Hepatocyte (in vitro differentiated cells): ENCODE results near the gene GPR152. TPM values are rescaled to one million over a fixed set of nuclear protein-coding genes. Genes with fewer than 3 reads are reported as not detected.

ENCODE experiments used
- DNase-seq: peaks from one replicate; pipeline ENCODE4 v3.0.0-alpha.2; 2016; ENCODE audit warnings: low spot score
- H2AFZ ChIP-seq: fragments of 200-600 bp; sonication (generic); 2 replicates; pipeline ENCODE4 v1.6.0; 2016; ENCODE audit warnings: antibody characterized with exemption, mild to moderate bottlenecking
- H3K27ac ChIP-seq: fragments of 200-600 bp; sonication (generic); 2 replicates; pipeline ENCODE4 v1.5.1; 2016; ENCODE audit warnings: mild to moderate bottlenecking
- H3K27me3 ChIP-seq: fragments of 200-600 bp; sonication (generic); 2 replicates; pipeline ENCODE4 v1.6.1; 2016
- H3K36me3 ChIP-seq: fragments of 200-600 bp; sonication (generic); replicated peaks from 2 replicates; pipeline ENCODE4 v1.5.1; 2016; ENCODE audit warnings: low read depth; ENCODE audit not compliant: insufficient read depth
- H3K4me1 ChIP-seq: fragments of 200-600 bp; sonication (generic); 2 replicates; pipeline ENCODE4 v1.5.1; 2016; ENCODE audit warnings: mild to moderate bottlenecking, moderate library complexity; ENCODE audit not compliant: insufficient read depth
- H3K4me2 ChIP-seq: fragments of 200-600 bp; sonication (generic); 2 replicates; pipeline ENCODE4 v1.6.0; 2016
- H3K4me3 ChIP-seq: fragments of 200-600 bp; sonication (generic); 2 replicates; pipeline ENCODE4 v1.5.1; 2016; ENCODE audit warnings: mild to moderate bottlenecking
- H3K79me2 ChIP-seq: fragments of 200-600 bp; sonication (generic); 2 replicates; pipeline ENCODE4 v1.6.0; 2017; ENCODE audit warnings: mild to moderate bottlenecking
- H3K9me2 ChIP-seq: fragments of 200-600 bp; sonication (generic); replicated peaks from 2 replicates; pipeline ENCODE4 v1.6.0; 2017; ENCODE audit warnings: mild to moderate bottlenecking; ENCODE audit not compliant: insufficient read depth
- H3K9me3 ChIP-seq: fragments of 200-600 bp; sonication (generic); 2 replicates; pipeline ENCODE4 v1.5.1; 2016; ENCODE audit warnings: low read depth, mild to moderate bottlenecking
- H4K20me1 ChIP-seq: fragments of 200-600 bp; sonication (generic); 2 replicates; pipeline ENCODE4 v1.6.0; 2016; ENCODE audit warnings: mild to moderate bottlenecking; ENCODE audit not compliant: insufficient read depth, poor library complexity, severe bottlenecking
- CTCF ChIP-seq: fragments of 200-600 bp; sonication (generic); IDR thresholded peaks from 2 replicates; pipeline ENCODE4 v1.5.1; 2016; ENCODE audit warnings: antibody characterized with exemption, mild to moderate bottlenecking; ENCODE audit not compliant: poor library complexity
- EZH2 ChIP-seq: fragments of 200-600 bp; sonication (generic); IDR thresholded peaks from 2 replicates; pipeline ENCODE4 v1.6.1; 2016; ENCODE audit warnings: antibody characterized with exemption, mild to moderate bottlenecking, borderline replicate concordance
- EZH2phosphoT487 ChIP-seq: fragments of 200-600 bp; sonication (generic); IDR thresholded peaks from one replicate; pipeline ENCODE4 v1.6.1; 2018; ENCODE audit warnings: antibody characterized with exemption, mild to moderate bottlenecking, low read depth, moderate library complexity; ENCODE audit not compliant: unreplicated experiment, severe bottlenecking
- WGBS: methylation state at CpG from one replicate; pipeline ENCODE4 v1.1.6; 2016; ENCODE audit warnings: low lambda C conversion rate; ENCODE audit errors: missing lambda C conversion rate; 5-methylcytosine and 5-hydroxymethylcytosine counted together
- polyA plus RNA-seq: library from polyadenylated mRNA; unstranded; fragments of >200 nt; fragmentation: Nextera tagmentation; extraction: Ambion mirVana; gene quantifications from 2 replicates; pipeline ENCODE4 v1.2.1, GENCODE V29; 2016
- total RNA-seq: library from RNA; depleted of rRNA; stranded (reverse); fragments of >200 nt; gene quantifications from 2 replicates; pipeline ENCODE4 v1.2.3, GENCODE V29; 2014

GPR152 gene
- total and polyA plus RNA-seq, 2 experiments from 2014 or later, result not detected

- 95% methylated on average over 20 of the region's 21 CpGs for WGBS
- no peaks in the 10 kb centered on the region for H3K9me3 ChIP-seq
- DNase-seq, result no peak
- no peaks in the 10 kb centered on the region for H4K20me1 ChIP-seq
- H3K36me3 ChIP-seq, result no peaks in the 10 kb centered on the region
- H3K27me3 ChIP-seq, result no peaks in the 10 kb centered on the region
- H3K4me1 ChIP-seq, result no peaks in the 10 kb centered on the region
- no peak overlapping the region for H3K4me3 ChIP-seq
- no peaks in the 10 kb centered on the region for H3K79me2 ChIP-seq
- H3K27ac ChIP-seq, result no peak overlapping the region
- TF ChIP-seq EZH2phosphoT487 (no peak), EZH2 (no peak), CTCF (no peak)
- no peak overlapping the region for H2AFZ ChIP-seq
- H3K4me2 ChIP-seq, result no peak overlapping the region
- H3K9me2 ChIP-seq, result no peaks in the 10 kb centered on the region
These were observed 1.5 kb upstream of the GPR152 start for GRCh38 chr11:67453816-67454732.

GRCh38 chr11:67451658-67451976, 912 bp downstream of the GPR152 start:
- WGBS, result 96% methylated on average over 14 of the region's 14 CpGs
- H2AFZ ChIP-seq, result no peak overlapping the region

DNA sequence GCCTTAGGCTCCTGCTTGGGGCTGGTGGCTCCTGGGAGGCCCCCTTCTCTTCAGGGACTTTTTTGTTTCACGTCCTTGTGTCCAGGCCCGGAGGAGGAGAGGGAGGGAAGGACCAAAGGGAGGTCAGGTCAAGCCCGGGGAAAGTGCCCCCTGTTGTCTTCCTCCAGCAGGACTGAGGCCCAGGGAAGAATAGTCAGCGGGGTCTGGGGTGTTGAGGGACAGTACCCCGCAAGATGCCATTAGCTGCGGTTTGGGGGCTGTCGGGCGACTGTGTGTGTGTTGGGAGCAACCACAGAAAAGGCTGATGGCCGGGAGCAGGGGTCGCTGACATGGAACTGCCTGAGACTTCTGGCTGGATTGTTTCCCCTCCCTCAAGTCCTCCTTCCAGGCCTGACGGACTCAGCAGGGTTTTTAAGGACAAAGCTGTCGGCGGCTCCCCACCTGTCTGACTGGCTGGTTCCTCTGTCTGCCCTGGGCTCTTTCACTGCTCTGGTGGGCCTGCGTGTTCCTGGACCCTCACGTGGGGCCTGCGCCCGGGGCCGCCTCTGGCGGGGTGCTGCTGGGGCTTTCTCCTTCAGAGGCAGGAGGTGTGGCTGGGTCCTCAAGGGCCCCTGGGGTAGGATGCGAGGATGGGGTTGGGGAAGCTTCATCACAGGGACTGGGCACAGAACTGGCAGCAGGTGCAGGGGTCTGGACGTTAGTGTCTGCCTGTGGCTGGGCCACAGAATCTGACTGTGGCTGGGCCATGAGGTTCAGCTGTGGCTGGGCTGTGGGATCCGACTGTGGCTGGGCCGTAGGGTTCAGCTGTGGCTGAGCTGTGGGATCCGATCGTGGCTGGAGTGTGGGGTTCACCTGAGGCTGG, 1.5 kb downstream of the GPR152 start:
- H3K4me3 ChIP-seq, result no peak overlapping the region
- TF ChIP-seq EZH2phosphoT487 (no peak), CTCF (no peak), EZH2 (no peak)
- 87% methylated on average over 23 of the region's 25 CpGs for WGBS

More at GRCh38 chr11:67451658-67451976, 912 bp downstream of the GPR152 start:
- Histone ChIP-seq H3K4me2 (no peak overlapping the region), H3K36me3 (no peaks in the 10 kb centered on the region), H3K4me1 (no peaks in the 10 kb centered on the region), H3K4me3 (no peak overlapping the region), H3K9me3 (no peaks in the 10 kb centered on the region), H3K27ac (no peak overlapping the region), H3K27me3 (no peaks in the 10 kb centered on the region), H3K79me2 (no peaks in the 10 kb centered on the region), H3K9me2 (no peaks in the 10 kb centered on the region), H4K20me1 (no peaks in the 10 kb centered on the region)
- no peak for TF ChIP-seq CTCF
- TF ChIP-seq EZH2phosphoT487, result no peak
- no peak for TF ChIP-seq EZH2
- no peak for DNase-seq

More for the DNA sequence above, 1.5 kb downstream of the GPR152 start:
- Histone ChIP-seq H3K27ac (no peak overlapping the region), H3K9me3 (no peaks in the 10 kb centered on the region), H4K20me1 (no peaks in the 10 kb centered on the region), H3K36me3 (no peaks in the 10 kb centered on the region), H3K4me2 (no peak overlapping the region), H2AFZ (no peak overlapping the region), H3K9me2 (no peaks in the 10 kb centered on the region), H3K27me3 (no peaks in the 10 kb centered on the region), H3K4me1 (no peaks in the 10 kb centered on the region), H3K79me2 (no peaks in the 10 kb centered on the region)
- no peak for DNase-seq
